Peyer's patch (tissue), 4 donors: ENCODE data around the gene PKD2L2. TPM values are rescaled to one million over a fixed set of nuclear protein-coding genes. Genes with fewer than 3 reads are reported as not detected.

Experiments
- DNase-seq, 3 donors: peaks; one replicate each; pipeline ENCODE4 v3.0.0-alpha.2; 2017 to 2019
- H3K27ac ChIP-seq, 4 donors: fragments of 200-600 bp; sonication (generic); one replicate each; pipeline ENCODE4 v1.5.1; 2016 to 2019
- H3K27me3 ChIP-seq, 2 donors: fragments of 200-600 bp; sonication (generic); one replicate each; pipeline ENCODE4 v1.5.1; 2019
- H3K36me3 ChIP-seq, 3 donors: fragments of 200-600 bp; sonication (generic); one replicate each; pipeline ENCODE4 v1.5.1; 2016 to 2019
- H3K4me1 ChIP-seq, 4 donors: fragments of 200-600 bp; sonication (generic); one replicate each; pipeline ENCODE4 v1.5.1; 2016 to 2019
- H3K4me3 ChIP-seq, 4 donors: fragments of 200-600 bp; sonication (generic); 1 replicate in 3 of 4; 2 replicates in 1 of 4; pipeline ENCODE4 v1.5.1; 2016 to 2019; ENCODE audit warnings: mild to moderate bottlenecking in 1 of 4
- H3K9me3 ChIP-seq, 4 donors: fragments of 200-600 bp; sonication (generic); one replicate each; pipeline ENCODE4 v1.5.1; 2016 to 2019; ENCODE audit warnings: mild to moderate bottlenecking in 1 of 4
- CTCF ChIP-seq, 6 experiments: fragments of 450-650 bp in 4 of 6; fragments of 200-600 bp in 2 of 6; sonication (generic) in 1 of 6; IDR thresholded peaks; one replicate each; pipeline ENCODE4 v1.5.1; 2017 to 2019; ENCODE audit warnings: antibody characterized with exemption in 6 of 6, mild to moderate bottlenecking in 3 of 6, moderate library complexity in 1 of 6
- POLR2A ChIP-seq, 2 donors: fragments of 450-650 bp; IDR thresholded peaks; one replicate each; pipeline ENCODE4 v1.5.1; 2017; ENCODE audit warnings: antibody characterized with exemption in 2 of 2, mild to moderate bottlenecking in 2 of 2, moderate library complexity in 2 of 2
- total RNA-seq, 4 donors: library from RNA; depleted of rRNA; stranded (reverse); fragments of >200 nt; gene quantifications; one replicate each; pipeline ENCODE4 v1.1.0, GENCODE V29; 2016

Gene PKD2L2
- total RNA-seq, 4 donors from 2014 or later: not detected

DNA sequence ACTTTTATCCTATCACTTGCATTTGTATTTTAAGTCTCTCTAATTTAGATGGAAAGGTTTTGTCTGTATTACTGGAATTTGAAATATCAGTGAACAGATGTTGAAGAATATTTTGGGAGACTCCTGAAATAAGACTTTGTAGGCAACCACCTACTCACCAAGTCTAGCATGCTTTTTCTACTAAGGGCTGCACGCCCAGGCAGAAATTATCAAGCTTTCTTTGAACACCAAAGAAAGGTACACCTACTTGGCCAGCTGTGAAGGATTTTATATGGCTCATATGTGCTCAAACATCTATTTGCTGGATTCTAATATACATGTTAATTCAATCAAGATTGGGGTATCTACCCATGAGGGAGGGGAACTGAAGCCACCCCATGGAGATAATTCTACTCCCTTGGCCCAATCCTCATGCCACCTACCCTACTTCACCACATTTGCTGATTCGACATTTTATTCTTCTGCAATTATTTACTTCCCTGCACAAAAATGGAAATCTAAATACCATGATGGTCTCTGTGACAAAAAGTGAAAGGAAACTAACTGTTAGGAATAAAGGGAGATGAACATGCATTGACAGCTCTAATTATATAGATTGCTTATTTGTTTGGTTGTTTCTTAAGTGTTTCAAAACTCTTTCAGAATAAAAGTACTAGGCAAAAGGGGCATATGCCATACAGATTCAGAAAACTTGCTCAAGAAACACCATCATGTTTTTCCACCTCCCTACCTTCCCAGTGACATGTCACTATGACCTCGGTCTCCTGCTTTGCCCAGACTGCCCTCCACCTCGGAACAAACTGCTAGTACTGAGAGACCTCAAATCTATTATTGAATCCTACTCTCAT is 22.5 kb upstream of the PKD2L2 start:
- no peak overlapping the region for H3K27ac ChIP-seq
- no peaks in the 10 kb centered on the region for H3K27me3 ChIP-seq
- DNase-seq: no peak
- no peaks in the 10 kb centered on the region for H3K36me3 ChIP-seq
- H3K9me3 ChIP-seq: no peaks in the 10 kb centered on the region
- no peaks in the 10 kb centered on the region for H3K4me1 ChIP-seq
- H3K4me3 ChIP-seq: no peak overlapping the region
- TF ChIP-seq CTCF (IDR thresholded peaks at IDR 0.05) (no peak), POLR2A (IDR thresholded peaks at IDR 0.05) (no peak)

DNA sequence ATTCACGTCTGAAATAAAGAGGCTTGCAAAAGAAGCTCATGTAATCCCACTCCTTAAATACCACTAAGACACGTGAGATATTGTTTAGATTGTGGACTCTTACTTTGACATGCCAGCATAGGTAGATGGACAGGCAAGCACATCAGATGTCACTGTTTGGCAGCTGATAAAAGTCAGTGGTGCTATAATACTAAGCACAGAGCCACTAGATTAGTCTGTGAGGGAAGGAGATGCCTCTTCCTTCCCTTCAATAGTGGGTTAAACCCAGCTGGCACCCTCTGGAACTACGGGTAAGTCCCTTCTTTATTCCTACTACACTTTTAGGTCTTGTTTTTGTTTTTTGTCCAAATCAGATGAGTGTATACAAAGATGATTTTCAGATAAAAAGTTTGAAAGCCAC is 21.6 kb upstream of the PKD2L2 start, which contains the start of gene MYOT:
TSS of gene MYOT (plus strand) at position 197 of the 400 bp plus-strand sequence. CDS start 2,792 bp downstream, outside the sequence.
- no peaks in the 10 kb centered on the region for H3K27me3 ChIP-seq
- H3K36me3 ChIP-seq: no peaks in the 10 kb centered on the region
- H3K9me3 ChIP-seq: no peaks in the 10 kb centered on the region
- no peaks in the 10 kb centered on the region for H3K4me1 ChIP-seq
- TF ChIP-seq CTCF (IDR thresholded peaks at IDR 0.05) (no peak), POLR2A (IDR thresholded peaks at IDR 0.05) (no peak)
- H3K27ac ChIP-seq: no peak within 1 kb of the TSS
- no peak for DNase-seq
- H3K4me3 ChIP-seq: no peak within 1 kb of the TSS

DNA sequence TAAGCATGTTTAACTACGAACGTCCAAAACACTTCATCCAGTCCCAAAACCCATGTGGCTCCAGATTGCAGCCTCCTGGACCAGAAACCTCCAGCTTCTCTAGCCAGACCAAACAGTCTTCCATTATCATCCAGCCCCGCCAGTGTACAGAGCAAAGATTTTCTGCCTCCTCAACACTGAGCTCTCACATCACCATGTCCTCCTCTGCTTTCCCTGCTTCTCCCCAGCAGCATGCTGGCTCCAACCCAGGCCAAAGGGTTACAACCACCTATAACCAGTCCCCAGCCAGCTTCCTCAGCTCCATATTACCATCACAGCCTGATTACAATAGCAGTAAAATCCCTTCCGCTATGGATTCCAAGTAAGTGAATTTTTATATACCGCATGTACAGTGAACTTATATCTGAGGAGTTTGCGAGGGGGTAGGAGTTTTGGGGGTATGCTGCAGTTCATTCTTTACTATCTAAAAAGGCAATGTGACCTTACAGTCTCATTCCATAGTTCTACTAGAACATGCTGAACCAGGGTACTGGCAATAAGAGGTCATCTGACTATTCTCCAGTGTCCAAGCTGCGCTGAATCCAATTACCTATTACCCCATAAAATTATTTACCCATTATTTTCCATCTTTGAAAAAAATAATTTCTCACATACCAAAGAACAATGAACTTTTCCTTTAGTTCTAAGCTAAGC is 18.5 kb upstream of the PKD2L2 start:
- no peak overlapping the region for H3K27ac ChIP-seq
- H3K36me3 ChIP-seq: no peaks in the 10 kb centered on the region
- H3K4me3 ChIP-seq: no peak overlapping the region
- TF ChIP-seq CTCF (IDR thresholded peaks at IDR 0.05): no peak
- TF ChIP-seq POLR2A (IDR thresholded peaks at IDR 0.05): no peak
- DNase-seq: no peak
- no peaks in the 10 kb centered on the region for H3K27me3 ChIP-seq
- no peaks in the 10 kb centered on the region for H3K4me1 ChIP-seq
- no peaks in the 10 kb centered on the region for H3K9me3 ChIP-seq

DNA sequence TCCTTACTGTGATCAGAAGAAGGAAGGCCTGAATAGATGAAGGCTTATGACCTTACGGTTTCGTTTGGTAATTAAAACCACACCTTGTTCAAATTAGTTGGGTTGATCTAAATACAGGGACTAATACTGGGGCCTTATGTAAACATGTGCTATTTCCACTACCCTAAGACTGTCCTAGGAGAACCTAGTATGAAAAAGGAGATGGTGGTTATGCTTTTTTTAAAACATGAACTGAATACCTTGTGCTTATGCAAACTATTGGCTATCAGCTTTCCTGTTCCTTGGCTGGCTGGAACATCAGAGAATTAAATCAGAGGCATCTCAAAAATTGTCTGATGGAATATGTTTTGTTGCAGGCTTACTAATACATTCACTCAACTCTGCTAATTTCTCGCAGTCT is 17.7 kb upstream of the PKD2L2 start:
- no peak for TF ChIP-seq POLR2A (IDR thresholded peaks at IDR 0.05)
- no peak for TF ChIP-seq CTCF (IDR thresholded peaks at IDR 0.05)
- Histone ChIP-seq H3K27ac (no peak overlapping the region), H3K9me3 (no peaks in the 10 kb centered on the region), H3K36me3 (no peaks in the 10 kb centered on the region), H3K4me1 (no peaks in the 10 kb centered on the region), H3K27me3 (no peaks in the 10 kb centered on the region), H3K4me3 (no peak overlapping the region)
- no peak for DNase-seq

- Histone ChIP-seq H3K27me3 (no peaks in the 10 kb centered on the region), H3K4me3 (no peak overlapping the region), H3K27ac (no peak overlapping the region), H3K4me1 (no peaks in the 10 kb centered on the region), H3K9me3 (no peaks in the 10 kb centered on the region), H3K36me3 (no peaks in the 10 kb centered on the region)
- DNase-seq: no peak
- TF ChIP-seq POLR2A (IDR thresholded peaks at IDR 0.05) (no peak), CTCF (IDR thresholded peaks at IDR 0.05) (no peak)
Measured at GRCh38 chr5:137872466-137872865, 16.8 kb upstream of the PKD2L2 start.
